SK-N-SH treated with all-trans-retinoic acid at 6 μM for 48 hours (cell line): ENCODE data around the gene NRXN3.

ENCODE experiments used
- ATAC-seq: fragments of 200-7000 bp; cut with Tn5 transposase; 3 replicates; pipeline ENCODE4 v1.9.1; 2020; ENCODE audit warnings: mild to moderate bottlenecking, moderate library complexity
- ARNTL ChIP-seq: fragments of 450-650 bp; formaldehyde crosslinking; IDR thresholded peaks from 2 replicates; pipeline ENCODE4 v1.5.0; 2020; ENCODE audit warnings: low read depth, mild to moderate bottlenecking, moderate library complexity, borderline replicate concordance
- BACH2 ChIP-seq: fragments of 250-450 bp; sonication (Bioruptor Pico); IDR thresholded peaks from 2 replicates; pipeline ENCODE4 v1.9.0; 2021; ENCODE audit warnings: mild to moderate bottlenecking, borderline replicate concordance
- CREB5 ChIP-seq: fragments of 250-450 bp; sonication (Bioruptor Pico); IDR thresholded peaks from 2 replicates; pipeline ENCODE4 v1.5.1; 2020; ENCODE audit warnings: low read depth, mild to moderate bottlenecking, moderate library complexity
- CSDC2 ChIP-seq: fragments of 250-450 bp; sonication (Bioruptor Pico); IDR thresholded peaks from 2 replicates; pipeline ENCODE4 v1.5.0; 2020; ENCODE audit warnings: mild to moderate bottlenecking, moderate library complexity
- CSRNP3 ChIP-seq: fragments of 250-450 bp; sonication (Bioruptor Pico); IDR thresholded peaks from 2 replicates; pipeline ENCODE4 v1.5.1; 2021; ENCODE audit warnings: mild to moderate bottlenecking, moderate library complexity
- ESRRG ChIP-seq: fragments of 250-450 bp; sonication (Bioruptor Pico); IDR thresholded peaks from 2 replicates; pipeline ENCODE4 v1.6.1; 2021; ENCODE audit warnings: mild to moderate bottlenecking
- GLIS3 ChIP-seq: fragments of 250-450 bp; sonication (Bioruptor Pico); IDR thresholded peaks from 2 replicates; pipeline ENCODE4 v1.5.0; 2020; ENCODE audit warnings: mild to moderate bottlenecking, moderate library complexity
- ISL1 ChIP-seq: fragments of 250-450 bp; sonication (Bioruptor Pico); IDR thresholded peaks from 2 replicates; pipeline ENCODE4 v2.1.2; 2022; ENCODE audit warnings: mild to moderate bottlenecking, moderate library complexity
- OSR1 ChIP-seq: fragments of 250-450 bp; sonication (Bioruptor Pico); IDR thresholded peaks from 2 replicates; pipeline ENCODE4 v1.8.0; 2022; ENCODE audit warnings: moderate library complexity, mild to moderate bottlenecking, inconsistent platforms
- PATZ1 ChIP-seq: fragments of 250-450 bp; sonication (Bioruptor Pico); IDR thresholded peaks from 2 replicates; pipeline ENCODE4 v1.8.0; 2020; ENCODE audit warnings: mild to moderate bottlenecking, moderate library complexity, borderline replicate concordance
- POU6F1 ChIP-seq: fragments of 250-450 bp; sonication (Bioruptor Pico); IDR thresholded peaks from 2 replicates; pipeline ENCODE4 v1.8.0; 2021; ENCODE audit warnings: low read depth, mild to moderate bottlenecking, moderate library complexity, borderline replicate concordance
- PPARA ChIP-seq: fragments of 250-450 bp; sonication (Bioruptor Pico); IDR thresholded peaks from 2 replicates; pipeline ENCODE4 v1.5.0; 2020; ENCODE audit warnings: mild to moderate bottlenecking, borderline replicate concordance
- RARB ChIP-seq: fragments of 250-450 bp; sonication (Bioruptor Pico); IDR thresholded peaks from 2 replicates; pipeline ENCODE4 v1.8.0; 2021; ENCODE audit warnings: mild to moderate bottlenecking, moderate library complexity
- SNAI2 ChIP-seq: fragments of 250-450 bp; sonication (Bioruptor Pico); IDR thresholded peaks from 2 replicates; pipeline ENCODE4 v1.5.0; 2020; ENCODE audit warnings: mild to moderate bottlenecking, moderate library complexity
- TCF4 ChIP-seq: fragments of 250-450 bp; sonication (Bioruptor Pico); IDR thresholded peaks from 2 replicates; pipeline ENCODE4 v1.8.0; 2021; ENCODE audit warnings: mild to moderate bottlenecking, moderate library complexity, borderline replicate concordance
- TOX ChIP-seq: fragments of 250-450 bp; sonication (Bioruptor Pico); IDR thresholded peaks from 2 replicates; pipeline ENCODE4 v1.8.0; 2021; ENCODE audit warnings: mild to moderate bottlenecking, moderate library complexity, borderline replicate concordance
- TSHZ2 ChIP-seq: fragments of 250-450 bp; sonication (Bioruptor Pico); IDR thresholded peaks from 2 replicates; pipeline ENCODE4 v1.5.0; 2020; ENCODE audit warnings: mild to moderate bottlenecking, moderate library complexity
- ZC3H10 ChIP-seq: fragments of 250-450 bp; sonication (Bioruptor Pico); IDR thresholded peaks from 2 replicates; pipeline ENCODE4 v1.5.1; 2021; ENCODE audit warnings: mild to moderate bottlenecking, moderate library complexity
- ZFP3 ChIP-seq: fragments of 250-450 bp; sonication (Bioruptor Pico); IDR thresholded peaks from 2 replicates; pipeline ENCODE4 v1.5.0; 2020; ENCODE audit warnings: mild to moderate bottlenecking, moderate library complexity
- ZFP30 ChIP-seq: fragments of 450-650 bp; formaldehyde crosslinking; IDR thresholded peaks from 2 replicates; pipeline ENCODE4 v1.5.0; 2022; ENCODE audit warnings: mild to moderate bottlenecking, moderate library complexity
- ZNF565 ChIP-seq: fragments of 450-650 bp; formaldehyde crosslinking; conservative IDR thresholded peaks from 2 replicates; pipeline ENCODE4 v1.5.0; 2020; ENCODE audit warnings: low read depth, mild to moderate bottlenecking, moderate library complexity
- ZNF70 ChIP-seq: fragments of 450-650 bp; formaldehyde crosslinking; IDR thresholded peaks from 2 replicates; pipeline ENCODE4 v1.5.0; 2020; ENCODE audit warnings: mild to moderate bottlenecking, moderate library complexity
- ZNF8 ChIP-seq: fragments of 450-650 bp; formaldehyde crosslinking; IDR thresholded peaks from 2 replicates; pipeline ENCODE4 v1.5.0; 2020; ENCODE audit warnings: mild to moderate bottlenecking, moderate library complexity

The NRXN3 gene

GRCh38 chr14:78763746-78764145 lies 593.6 kb downstream of the NRXN3 start:
- TF ChIP-seq CSDC2 (CRISPR knock-in tag) (no peak), TOX (CRISPR knock-in tag) (no peak), ISL1 (CRISPR knock-in tag) (no peak), PATZ1 (CRISPR knock-in tag) (no peak), BACH2 (CRISPR knock-in tag) (no peak), ZNF8 (CRISPR knock-in tag) (no peak), GLIS3 (CRISPR knock-in tag) (no peak), ZNF70 (no peak), OSR1 (CRISPR knock-in tag) (no peak), TCF4 (CRISPR knock-in tag) (no peak), CSRNP3 (CRISPR knock-in tag) (no peak), TSHZ2 (CRISPR knock-in tag) (no peak), ZFP30 (CRISPR knock-in tag) (no peak), ARNTL (CRISPR knock-in tag) (no peak), ESRRG (CRISPR knock-in tag) (no peak), CREB5 (CRISPR knock-in tag) (no peak), ZNF565 (CRISPR knock-in tag) (no peak), PPARA (no peak), RARB (no peak), POU6F1 (no peak)
- no peak for ATAC-seq

GRCh38 chr14:78764240-78764639 lies 594.1 kb downstream of the NRXN3 start:
- no peak for ATAC-seq
- no peak for TF ChIP-seq CREB5 (CRISPR knock-in tag)
- no peak for TF ChIP-seq CSDC2 (CRISPR knock-in tag)
- no peak for TF ChIP-seq PPARA
- TF ChIP-seq ZNF565 (CRISPR knock-in tag): no peak
- TF ChIP-seq ZNF70: no peak
- no peak for TF ChIP-seq GLIS3 (CRISPR knock-in tag)
- no peak for TF ChIP-seq ZFP30 (CRISPR knock-in tag)
- TF ChIP-seq ARNTL (CRISPR knock-in tag): no peak
- no peak for TF ChIP-seq POU6F1
- no peak for TF ChIP-seq ESRRG (CRISPR knock-in tag)
- no peak for TF ChIP-seq ISL1 (CRISPR knock-in tag)
- TF ChIP-seq SNAI2: no peak
- no peak for TF ChIP-seq ZC3H10
- no peak for TF ChIP-seq RARB
- no peak for TF ChIP-seq CSRNP3 (CRISPR knock-in tag)
- no peak for TF ChIP-seq ZFP3
